Body of pancreas (tissue), 4 donors: ENCODE results near the gene STRBP.

Experiments
- CTCF ChIP-seq, 7 experiments: fragments of 450-650 bp in 4 of 7; fragments of 200-600 bp in 3 of 7; sonication (generic) in 3 of 7; IDR thresholded peaks; one replicate each; pipeline ENCODE4 v1.5.1; 2016 to 2019; ENCODE audit warnings: antibody characterized with exemption in 7 of 7
- POLR2A ChIP-seq, 3 donors: fragments of 450-650 bp; IDR thresholded peaks; one replicate each; pipeline ENCODE4 v1.6.1; 2016; ENCODE audit warnings: antibody characterized with exemption in 3 of 3, mild to moderate bottlenecking in 2 of 3

DNA sequence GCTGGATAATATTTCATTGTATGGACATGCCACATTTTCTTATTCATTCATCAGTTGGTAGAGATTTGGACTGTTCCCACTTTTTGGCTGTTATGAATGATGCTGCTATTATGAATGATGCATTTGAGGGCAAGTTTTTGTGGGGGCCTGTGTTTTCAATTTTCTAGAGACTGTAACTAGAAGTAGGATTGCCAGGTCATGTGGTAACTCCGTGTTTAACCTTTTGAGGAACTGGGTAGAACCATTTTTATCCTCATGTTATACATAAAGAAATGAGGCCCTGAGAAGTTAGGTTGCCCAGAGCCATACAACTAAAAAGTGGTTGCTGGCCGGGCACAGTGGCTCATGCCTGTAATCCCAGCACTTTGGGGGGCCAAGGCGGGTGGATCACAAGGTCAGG is 22.4 kb upstream of the STRBP start:
- no peak for TF ChIP-seq CTCF (IDR thresholded peaks at IDR 0.05)
- no peak for TF ChIP-seq POLR2A (IDR thresholded peaks at IDR 0.05)
